Activated CD4-positive, CD25-positive, alpha-beta regulatory T cell treated with anti-CD3 and anti-CD28 coated beads, Interleukin-2, amount 50 U/mL, for 72 hours (primary cell): ENCODE measurements around the gene INSL4.

Experiments used
- DNase-seq: peaks from one replicate; pipeline ENCODE4 v3.0.0; 2021

Gene INSL4

GRCh38 chr9:5231212-5231611 is at the start of gene INSL4:
TSS of gene INSL4 (plus strand) at chr9:5231419. CDS start at chr9:5231524, 105 bp downstream.
- DNase-seq, result no peak

GRCh38 chr9:5184776-5185175 is 46.4 kb upstream of the INSL4 start:
- DNase-seq, result no peak

- DNase-seq, result no peak
Observed at GRCh38 chr9:5185220-5185840, 45.9 kb upstream of the INSL4 start, which contains the start of gene INSL6. TSS of gene INSL6 (minus strand) at chr9:5185639. CDS start at chr9:5185602, 37 bp downstream.

GRCh38 chr9:5186416-5187169 is 44.6 kb upstream of the INSL4 start:
- DNase-seq, result no peak

- no peak for DNase-seq
Observed at GRCh38 chr9:5188060-5188984, 42.9 kb upstream of the INSL4 start.

- DNase-seq, result no peak
Observed at GRCh38 chr9:5191985-5192384, 39.2 kb upstream of the INSL4 start.

- DNase-seq, result no peak
Observed at GRCh38 chr9:5193345-5193744, 37.9 kb upstream of the INSL4 start.

GRCh38 chr9:5195463-5195862 is 35.8 kb upstream of the INSL4 start:
- DNase-seq, result no peak

- DNase-seq, result no peak
Observed at GRCh38 chr9:5205071-5205470, 26.1 kb upstream of the INSL4 start.

- no peak for DNase-seq
Observed at GRCh38 chr9:5230554-5230953, 665 bp upstream of the INSL4 start.

GRCh38 chr9:5263351-5264218 is 32.4 kb downstream of the INSL4 start:
- no peak for DNase-seq

GRCh38 chr9:5264219-5264595 is 33.0 kb downstream of the INSL4 start:
- DNase-seq, result no peak

- DNase-seq, result no peak
Observed at GRCh38 chr9:5265939-5266338, 34.7 kb downstream of the INSL4 start.

GRCh38 chr9:5269249-5269715 is 38.1 kb downstream of the INSL4 start:
- DNase-seq, result no peak

GRCh38 chr9:5274770-5275169 is 43.6 kb downstream of the INSL4 start:
- DNase-seq, result no peak

GRCh38 chr9:5278486-5278885 is 47.3 kb downstream of the INSL4 start:
- DNase-seq, result no peak
